BE2C (cell line): ENCODE measurements around the gene PRKG1.

Experiments used
- DNase-seq: peaks from one replicate; pipeline ENCODE4 v3.0.0-alpha.2; 2020
- H3K27me3 ChIP-seq: fragments of 250-450 bp; sonication (Bioruptor Pico); 2 replicates; pipeline ENCODE4 v1.5.1; 2020; ENCODE audit warnings: mild to moderate bottlenecking
- H3K36me3 ChIP-seq: fragments of 250-450 bp; sonication (Bioruptor Pico); 2 replicates; pipeline ENCODE4 v1.5.1; 2020; ENCODE audit warnings: mild to moderate bottlenecking
- H3K4me1 ChIP-seq: fragments of 250-450 bp; sonication (Bioruptor Pico); 2 replicates; pipeline ENCODE4 v1.5.1; 2020
- H3K4me3 ChIP-seq: 2 replicates; pipeline ENCODE4 v1.5.1; 2011; ENCODE audit warnings: low read depth, low read length
- H3K9me3 ChIP-seq: fragments of 250-450 bp; sonication (Bioruptor Pico); 2 replicates; pipeline ENCODE4 v1.5.1; 2020
- TF ChIP-seq, protein P1 (sequence below): IDR thresholded peaks from 2 replicates; pipeline ENCODE4 v1.5.1; 2012; ENCODE audit warnings: mild to moderate bottlenecking, low read depth, low read length

The PRKG1 gene

GRCh38 chr10:52326382-52326781 is 1252.1 kb downstream of the PRKG1 start:
- H3K36me3 ChIP-seq, result no peaks in the 10 kb centered on the region
- no peak overlapping the region for H3K4me3 ChIP-seq
- no peaks in the 10 kb centered on the region for H3K27me3 ChIP-seq
- TF ChIP-seq, protein P1, sequence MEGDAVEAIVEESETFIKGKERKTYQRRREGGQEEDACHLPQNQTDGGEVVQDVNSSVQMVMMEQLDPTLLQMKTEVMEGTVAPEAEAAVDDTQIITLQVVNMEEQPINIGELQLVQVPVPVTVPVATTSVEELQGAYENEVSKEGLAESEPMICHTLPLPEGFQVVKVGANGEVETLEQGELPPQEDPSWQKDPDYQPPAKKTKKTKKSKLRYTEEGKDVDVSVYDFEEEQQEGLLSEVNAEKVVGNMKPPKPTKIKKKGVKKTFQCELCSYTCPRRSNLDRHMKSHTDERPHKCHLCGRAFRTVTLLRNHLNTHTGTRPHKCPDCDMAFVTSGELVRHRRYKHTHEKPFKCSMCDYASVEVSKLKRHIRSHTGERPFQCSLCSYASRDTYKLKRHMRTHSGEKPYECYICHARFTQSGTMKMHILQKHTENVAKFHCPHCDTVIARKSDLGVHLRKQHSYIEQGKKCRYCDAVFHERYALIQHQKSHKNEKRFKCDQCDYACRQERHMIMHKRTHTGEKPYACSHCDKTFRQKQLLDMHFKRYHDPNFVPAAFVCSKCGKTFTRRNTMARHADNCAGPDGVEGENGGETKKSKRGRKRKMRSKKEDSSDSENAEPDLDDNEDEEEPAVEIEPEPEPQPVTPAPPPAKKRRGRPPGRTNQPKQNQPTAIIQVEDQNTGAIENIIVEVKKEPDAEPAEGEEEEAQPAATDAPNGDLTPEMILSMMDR, result no peak
- no peak for DNase-seq
- no peaks in the 10 kb centered on the region for H3K9me3 ChIP-seq
- H3K4me1 ChIP-seq, result no peaks in the 10 kb centered on the region

DNA sequence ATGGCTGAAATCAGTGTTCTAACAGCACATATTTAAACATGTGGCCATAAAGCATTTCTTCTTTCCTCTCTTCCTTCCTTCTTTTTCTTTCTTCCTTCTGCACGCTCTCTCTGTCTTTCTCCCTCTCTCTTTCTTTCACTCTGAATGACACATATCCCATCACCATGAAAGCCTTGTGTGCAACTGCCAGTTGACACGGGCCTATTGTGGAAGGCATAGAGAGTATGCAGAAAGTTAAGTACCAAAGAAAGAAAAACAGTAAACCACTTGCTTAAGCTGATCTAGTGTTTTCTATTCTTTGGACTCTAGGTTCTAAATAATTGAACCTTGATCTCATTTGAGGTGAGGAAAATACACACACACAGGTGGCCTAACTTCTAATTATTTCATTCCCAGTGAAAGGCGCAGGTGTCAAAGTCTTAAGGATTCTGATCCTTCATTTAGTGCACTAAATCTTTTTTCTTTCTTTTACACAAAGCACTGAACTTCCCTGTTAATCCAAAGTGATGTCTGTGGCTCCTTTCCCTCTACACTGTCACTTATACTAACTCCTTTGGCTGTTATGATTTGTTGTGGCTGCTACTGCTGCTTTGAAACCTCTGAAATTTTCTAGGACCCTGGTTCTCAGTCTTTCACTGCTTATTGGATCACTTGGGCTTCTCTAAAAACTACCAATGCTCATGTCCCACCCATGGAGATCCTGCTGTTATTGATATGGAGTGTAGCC is 1257.5 kb downstream of the PRKG1 start:
- Histone ChIP-seq H3K36me3 (no peaks in the 10 kb centered on the region), H3K4me3 (no peak overlapping the region), H3K4me1 (no peaks in the 10 kb centered on the region), H3K27me3 (no peaks in the 10 kb centered on the region), H3K9me3 (no peaks in the 10 kb centered on the region)
- TF ChIP-seq, protein P1, result no peak
- no peak for DNase-seq

- no peak for DNase-seq
- no peaks in the 10 kb centered on the region for H3K27me3 ChIP-seq
- TF ChIP-seq, protein P1, result no peak
- no peaks in the 10 kb centered on the region for H3K4me1 ChIP-seq
- no peaks in the 10 kb centered on the region for H3K36me3 ChIP-seq
- H3K4me3 ChIP-seq, result no peak overlapping the region
- no peaks in the 10 kb centered on the region for H3K9me3 ChIP-seq
Observed at GRCh38 chr10:52332815-52333214, 1258.5 kb downstream of the PRKG1 start.

DNA sequence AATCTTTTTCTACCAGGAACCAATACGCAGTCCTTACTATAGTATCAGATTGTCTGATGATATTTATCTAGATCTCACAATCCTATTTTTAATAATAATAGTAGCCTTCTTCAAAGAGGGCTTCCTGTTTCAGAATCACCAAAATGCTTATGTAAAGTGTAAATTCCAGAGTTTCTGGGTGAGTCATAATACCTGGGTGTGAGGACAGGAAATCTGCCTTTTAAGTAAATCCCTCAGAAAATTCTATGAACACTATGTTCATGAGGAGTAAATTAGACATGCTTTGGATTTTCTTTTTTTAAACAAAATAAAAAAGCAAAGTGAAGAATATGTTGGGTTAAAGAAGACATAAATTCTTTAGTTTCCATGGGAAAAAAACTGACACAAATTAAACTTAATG is 1260.3 kb downstream of the PRKG1 start:
- Histone ChIP-seq H3K4me1 (no peaks in the 10 kb centered on the region), H3K36me3 (no peaks in the 10 kb centered on the region), H3K4me3 (no peak overlapping the region), H3K27me3 (no peaks in the 10 kb centered on the region), H3K9me3 (no peaks in the 10 kb centered on the region)
- no peak for DNase-seq
- TF ChIP-seq, protein P1, result no peak

DNA sequence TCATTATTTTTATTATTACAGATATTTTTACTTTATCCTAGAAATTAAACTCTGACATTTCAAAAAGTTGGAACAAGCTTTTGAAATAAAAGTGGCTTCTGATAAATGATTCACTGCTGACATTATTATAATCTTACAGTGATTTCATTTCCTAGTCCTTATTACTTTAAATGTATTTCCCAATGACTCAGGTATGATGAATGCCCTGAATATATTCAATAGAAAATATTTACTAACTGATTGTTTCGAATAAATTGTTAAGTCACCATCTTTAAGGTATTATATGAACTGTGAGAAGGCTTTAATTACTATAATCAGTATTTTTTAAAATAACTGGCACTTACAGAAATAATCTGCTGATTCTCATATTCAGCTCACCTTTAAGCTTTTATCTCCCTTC is 1261.4 kb downstream of the PRKG1 start:
- no peaks in the 10 kb centered on the region for H3K4me1 ChIP-seq
- H3K9me3 ChIP-seq, result no peaks in the 10 kb centered on the region
- no peak for DNase-seq

GRCh38 chr10:52337225-52337624 is 1262.9 kb downstream of the PRKG1 start:
- Histone ChIP-seq H3K4me3 (no peak overlapping the region), H3K4me1 (no peaks in the 10 kb centered on the region), H3K36me3 (no peaks in the 10 kb centered on the region), H3K9me3 (no peaks in the 10 kb centered on the region), H3K27me3 (no peaks in the 10 kb centered on the region)
- TF ChIP-seq, protein P1, result no peak
- DNase-seq, result no peak

More for the DNA sequence above, 1261.4 kb downstream of the PRKG1 start:
- no peaks in the 10 kb centered on the region for H3K36me3 ChIP-seq
- TF ChIP-seq, protein P1, result no peak
- H3K4me3 ChIP-seq, result no peak overlapping the region
- no peaks in the 10 kb centered on the region for H3K27me3 ChIP-seq
